GM12878 (cell line): Measurements from ENCODE around the gene CPT2. TPM values are rescaled to one million over a fixed set of nuclear protein-coding genes. Genes with fewer than 3 reads are reported as not detected.

Experiments used
- ATAC-seq: fragments of 200-7000 bp; cut with Tn5 transposase; 3 replicates; pipeline ENCODE4 v1.9.1; 2020; ENCODE audit warnings: mild to moderate bottlenecking, moderate library complexity
- BruUV-seq: library from RNA; stranded (reverse); fragments of 400-500 nt; replicated peaks from 2 replicates; lab custom pipeline; 2021; lab: Mats Ljungman, UMichigan
- CTCF ChIA-PET: fragments of 300-600 bp; sonication (Branson Sonifier 250); formaldehyde crosslinking; extraction: SDS; loops from one replicate; lab custom pipeline; 2021; ENCODE audit warnings: inconsistent platforms; lab: Yijun Ruan, JAX
- POLR2A ChIA-PET: fragments of 350-600 bp; formaldehyde crosslinking; extraction: SDS; loops from one replicate; lab custom pipeline; 2021; ENCODE audit warnings: inconsistent platforms; lab: Charles Lee
- RAD21 ChIA-PET: fragments of 300-600 bp; sonication (Branson Sonifier 250); formaldehyde crosslinking; loops from one replicate; lab custom pipeline; 2023; ENCODE audit warnings: antibody characterized with exemption; ENCODE audit not compliant: unreplicated experiment; lab: Charles Lee
- SMC1A ChIA-PET: fragments of 300-600 bp; sonication (Branson Sonifier 250); formaldehyde crosslinking; loops from one replicate; lab custom pipeline; 2023; ENCODE audit not compliant: unreplicated experiment, uncharacterized antibody; lab: Charles Lee
- DNase-seq: peaks from one replicate; pipeline ENCODE4 v3.0.0-alpha.2; 2011; ENCODE audit warnings: low read depth, low spot score
- FAIRE-seq: peaks from 3 replicates; lab custom pipeline; 2011; peaks lifted over from hg19 to GRCh38; lab: Jason Lieb, UNC
- H2AFZ ChIP-seq: 2 replicates; pipeline ENCODE4 v1.6.0; 2011; ENCODE audit warnings: low read depth, low read length, control low read depth; ENCODE audit not compliant: control insufficient read depth
- H3K27ac ChIP-seq: 2 replicates; pipeline ENCODE4 v1.5.1; 2011; ENCODE audit warnings: control low read depth; ENCODE audit not compliant: control insufficient read depth, insufficient read depth
- H3K27me3 ChIP-seq, 2 experiments: replicated peaks in 1 of 2; 2 replicates each; pipeline versions ENCODE4 v1.6.0 to v1.6.1; 2011; ENCODE audit warnings: low read length in 1 of 2; ENCODE audit not compliant: control insufficient read depth in 2 of 2, insufficient read depth in 2 of 2
- H3K36me3 ChIP-seq, 2 experiments: 2 replicates each; pipeline ENCODE4 v1.5.1; 2011; ENCODE audit warnings: low read length in 1 of 2; ENCODE audit not compliant: control insufficient read depth in 2 of 2, insufficient read depth in 2 of 2
- H3K4me1 ChIP-seq: 2 replicates; pipeline ENCODE4 v1.6.1; 2011; ENCODE audit warnings: mild to moderate bottlenecking, low read length, moderate library complexity, mixed read lengths; ENCODE audit not compliant: control insufficient read depth, insufficient read depth
- H3K4me2 ChIP-seq: 2 replicates; pipeline ENCODE4 v1.6.0; 2011; ENCODE audit warnings: control low read depth; ENCODE audit not compliant: control insufficient read depth, insufficient read depth
- H3K4me3 ChIP-seq: fragments of 200-600 bp; sonication (generic); 2 replicates; pipeline ENCODE4 v1.5.1; 2016
- H3K79me2 ChIP-seq: 2 replicates; pipeline ENCODE4 v1.6.0; 2011; ENCODE audit warnings: low read length; ENCODE audit not compliant: control insufficient read depth, insufficient read depth
- H3K9ac ChIP-seq: 2 replicates; pipeline ENCODE4 v1.8.0; 2011; ENCODE audit warnings: low read length, control low read depth, mixed read lengths; ENCODE audit not compliant: control insufficient read depth, insufficient read depth
- H3K9me3 ChIP-seq: replicated peaks from 3 replicates; pipeline ENCODE4 v1.5.1; 2011; ENCODE audit warnings: mild to moderate bottlenecking, low read length; ENCODE audit not compliant: control insufficient read depth, insufficient read depth
- H4K20me1 ChIP-seq: 2 replicates; pipeline ENCODE4 v1.6.0; 2011; ENCODE audit not compliant: control insufficient read depth, insufficient read depth
- IKZF2 ChIP-seq, 2 experiments: fragments of 450-650 bp; IDR thresholded peaks; 2 replicates each; pipeline ENCODE4 v1.6.1; 2017; ENCODE audit warnings: mild to moderate bottlenecking in 2 of 2, moderate library complexity in 2 of 2
- JUND ChIP-seq: IDR thresholded peaks from 2 replicates; pipeline ENCODE4 v1.6.1; 2012; ENCODE audit warnings: low read depth, mild to moderate bottlenecking, low read length, improper control_type of control experiment, moderate library complexity
- NR2C2 ChIP-seq: IDR thresholded peaks from 2 replicates; pipeline ENCODE4 v1.6.1; 2011; ENCODE audit warnings: borderline replicate concordance, low read depth; ENCODE audit not compliant: control insufficient read depth, insufficient read length
- TCF12 ChIP-seq: IDR thresholded peaks from 2 replicates; pipeline ENCODE4 v1.6.1; 2011; ENCODE audit warnings: low read depth, mild to moderate bottlenecking, low read length
- ZBTB4 ChIP-seq: fragments of 450-650 bp; formaldehyde crosslinking; IDR thresholded peaks from 2 replicates; pipeline ENCODE4 v1.4.0; 2022; ENCODE audit warnings: mild to moderate bottlenecking, moderate library complexity
- WGBS: methylation state at CpG from one replicate; pipeline ENCODE4 v1.1.6; 2016; ENCODE audit warnings: low lambda C conversion rate; ENCODE audit not compliant: insufficient replicate concordance, insufficient coverage; ENCODE audit errors: missing lambda C conversion rate; 5-methylcytosine and 5-hydroxymethylcytosine counted together
- in situ Hi-C: fragments of 300-500 bp; cut with MboI; formaldehyde crosslinking; loops from 9 replicates; pipeline ENCODE4 v1.14.3; 2018; ENCODE audit warnings: mixed read lengths
- intact Hi-C: fragments of 100-400 bp; cut with micrococcal nuclease; formaldehyde crosslinking; loops from one replicate; pipeline ENCODE4 v1.14.2; 2022; ENCODE audit not compliant: unreplicated experiment
- polyA plus RNA-seq, 11 experiments: library from polyadenylated mRNA; depleted of rRNA in 4 of 11; unstranded in 6 of 11; stranded (reverse) in 5 of 11; fragments of >200 nt; fragmentation: Nextera tagmentation in 4 of 11; fragmentation: Illumina TruSeq in 1 of 11; extraction: Ambion mirVana in 4 of 11; extraction: Trizol in 1 of 11; gene quantifications; 1 replicate in 1 of 11; 2 replicates in 10 of 11; pipeline versions ENCODE4 v1.2.1 to v1.2.3, GENCODE V29; 2011 to 2016; ENCODE audit warnings: inconsistent platforms in 2 of 11, missing spikeins in 2 of 11, low read depth in 1 of 11
- total RNA-seq, 4 experiments: library from RNA; depleted of rRNA in 3 of 4; stranded (reverse); fragments of >200 nt in 3 of 4; fragmentation: Illumina TruSeq in 1 of 4; extraction: Trizol in 1 of 4; gene quantifications; 2 replicates each; pipeline versions ENCODE4 v1.2.1 to v1.2.3, GENCODE V29; 2013 to 2021

CPT2 gene
- total and polyA plus RNA-seq, 10 of the 15 experiments (the other 5 are each of a cell fraction or from before 2014, with no cell fraction given) = 10.1 to 36.2 (median 26.3) TPM

GRCh38 chr1:53186533-53186932 is 10.1 kb upstream of the CPT2 start (continued):
- TF ChIP-seq ZBTB4 (CRISPR knock-in tag) (no peak), IKZF2 (IDR thresholded peaks at IDR 0.05) (no peak), TCF12 (no peak)
- TF ChIP-seq, all 136 proteins: peak for 0

GRCh38 chr1:53187401-53187800 is 9.2 kb upstream of the CPT2 start:
- H3K79me2 ChIP-seq = no peaks in the 10 kb centered on the region
- 4% methylated on average over 1 of the region's 1 CpG for WGBS
- H3K4me3 ChIP-seq = no peak overlapping the region
- H3K27ac ChIP-seq = no peak overlapping the region
- DNase-seq = no peak
- no TSS peak for BruUV-seq
- no peak overlapping the region for H2AFZ ChIP-seq
- SMC1A ChIA-PET = interaction anchor here (1.0 to 1.4 kb wide), 2 partner anchors 15 to 345 kb away, joined by 3 read pairs; partner anchors contain the start of gene ZYG11A
- no peaks in the 10 kb centered on the region for H4K20me1 ChIP-seq
- H3K4me1 ChIP-seq = no peaks in the 10 kb centered on the region
- POLR2A ChIA-PET = no interaction called here
- no peak for ATAC-seq
- intact Hi-C loops = no loop called here
- no peak for TF ChIP-seq NR2C2
- no peak for TF ChIP-seq JUND
- no peak for FAIRE-seq
- no peaks in the 10 kb centered on the region; a peak in 2 of 4 replicates for H3K27me3 ChIP-seq
- RAD21 ChIA-PET = interaction anchor here (0.6 kb wide), 1 partner anchor 34 kb away, joined by 3 read pairs; no protein-coding TSS in a partner anchor
- no peaks in the 10 kb centered on the region; the same call in 2 of the 3 replicates for H3K9me3 ChIP-seq
- no peak overlapping the region for H3K4me2 ChIP-seq
- in situ Hi-C loops = loop anchor here (5.0 to 25.0 kb wide), 2 partner anchors 275 to 485 kb away; partner anchors contain the start of gene ECHDC2
- H3K9ac ChIP-seq = no peak overlapping the region
- CTCF ChIA-PET = interaction anchor here (1.9 to 2.0 kb wide), 2 partner anchors 8 to 266 kb away, joined by 4 to 8 read pairs; partner anchors contain the start of gene ECHDC2
- no peaks in the 10 kb centered on the region for H3K36me3 ChIP-seq
